ENCODE measurements around the gene GRXCR1.

The GRXCR1 gene

DNA sequence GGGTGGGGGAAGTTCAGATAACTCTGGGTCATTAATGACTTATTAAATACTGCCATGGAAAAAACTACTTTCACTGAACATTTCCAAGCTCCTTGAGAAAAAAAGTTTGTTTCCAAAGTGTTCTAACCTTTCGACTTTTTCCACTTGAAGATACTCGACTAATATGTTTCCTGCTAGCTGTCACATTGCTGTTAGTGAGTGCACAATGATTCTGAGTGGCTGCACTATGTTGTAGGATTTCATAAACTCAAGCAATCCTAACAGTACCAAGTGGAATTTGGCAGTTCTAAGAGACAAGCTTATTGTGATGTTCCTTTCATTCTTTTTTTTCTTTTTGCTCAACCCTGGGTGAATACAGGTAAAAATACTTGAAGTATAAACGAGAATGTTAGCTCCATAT, 33.4 kb downstream of the GRXCR1 start:
- no peak for DNase-seq (ENCODE audit: extremely low read depth in 1 of 2, low read depth in 1 of 2)

DNA sequence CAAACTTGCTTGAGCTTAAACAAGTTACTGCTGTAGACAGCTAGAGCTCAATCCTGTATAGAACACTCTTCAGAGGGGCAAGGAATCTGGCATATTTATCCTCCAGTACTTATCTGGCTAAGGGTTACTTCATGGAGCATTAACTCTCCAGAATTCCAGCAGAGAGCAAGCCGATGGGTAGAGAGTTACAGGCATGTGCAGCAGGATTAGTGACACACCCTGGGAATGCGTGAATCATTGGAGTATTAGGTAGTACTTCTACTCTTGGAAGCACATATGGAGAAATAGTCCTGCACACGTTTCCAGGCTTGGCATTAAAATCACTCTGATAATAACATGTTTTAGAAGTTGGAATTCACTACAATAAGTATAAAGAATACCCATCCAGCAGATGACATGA, 35.4 kb downstream of the GRXCR1 start:
- no peak for DNase-seq (ENCODE audit: extremely low read depth in 1 of 2, low read depth in 1 of 2)

DNA sequence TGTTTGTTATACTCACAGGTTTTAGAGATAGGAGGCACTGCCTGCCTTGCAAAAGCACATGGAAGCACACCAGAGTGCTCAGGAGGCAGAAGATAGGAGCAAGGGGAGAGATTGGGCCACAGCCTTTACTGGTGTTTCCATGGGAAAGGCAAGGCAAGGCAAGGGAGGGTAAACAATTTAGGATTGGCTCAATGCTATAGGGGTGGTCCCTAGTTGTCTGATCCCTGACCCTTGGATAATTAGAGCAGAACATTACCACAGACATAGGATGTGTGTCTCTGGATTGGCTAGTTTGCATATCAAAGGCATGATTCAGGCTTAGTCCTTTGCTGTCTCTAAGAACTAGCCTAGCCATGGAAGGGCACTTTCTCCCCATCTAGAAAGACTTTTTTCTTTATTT, 36.1 kb downstream of the GRXCR1 start:
- DNase-seq (ENCODE audit: extremely low read depth in 1 of 2, low read depth in 1 of 2) = no peak

DNA sequence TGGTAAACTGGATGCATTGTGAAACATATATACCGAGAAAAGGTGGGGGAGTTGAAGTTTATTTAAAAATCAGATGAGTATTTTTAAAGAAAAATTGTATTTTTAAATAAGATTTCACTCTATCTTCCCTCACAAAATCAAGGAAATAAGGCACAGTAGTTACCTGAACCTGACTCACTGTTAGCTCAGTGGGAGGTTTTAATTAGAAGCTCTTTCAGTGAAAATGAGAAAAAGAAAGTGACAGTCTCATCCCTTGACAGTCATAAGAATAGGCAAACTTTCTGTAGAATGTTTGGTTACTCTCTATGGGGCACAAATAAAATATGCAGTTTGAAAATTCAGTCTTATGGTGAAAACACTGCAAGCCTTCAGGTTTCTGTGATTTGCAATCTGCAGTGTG, 49.7 kb downstream of the GRXCR1 start:
- DNase-seq (ENCODE audit: extremely low read depth in 1 of 2, low read depth in 1 of 2) = no peak

DNA sequence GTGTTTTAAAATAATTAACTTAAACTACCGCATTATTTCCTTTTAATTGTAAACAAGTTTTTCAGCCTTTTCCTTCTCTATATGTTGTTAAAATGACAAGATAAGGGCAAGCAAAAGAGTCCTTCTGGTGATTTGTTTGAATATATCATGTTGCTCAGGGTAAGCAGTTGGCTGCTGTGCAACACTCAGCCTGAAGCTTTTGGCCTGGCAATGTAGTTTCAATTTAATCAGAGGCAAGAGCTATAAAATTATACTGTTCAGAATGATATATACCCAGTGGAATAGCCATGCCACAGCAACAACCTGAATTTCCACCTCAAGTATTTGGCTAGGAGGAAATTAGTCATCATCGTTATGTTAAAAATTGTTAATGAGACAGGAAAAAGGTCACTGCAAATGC, 53.4 kb downstream of the GRXCR1 start:
- DNase-seq (ENCODE audit: extremely low read depth in 1 of 2, low read depth in 1 of 2) = no peak

DNA sequence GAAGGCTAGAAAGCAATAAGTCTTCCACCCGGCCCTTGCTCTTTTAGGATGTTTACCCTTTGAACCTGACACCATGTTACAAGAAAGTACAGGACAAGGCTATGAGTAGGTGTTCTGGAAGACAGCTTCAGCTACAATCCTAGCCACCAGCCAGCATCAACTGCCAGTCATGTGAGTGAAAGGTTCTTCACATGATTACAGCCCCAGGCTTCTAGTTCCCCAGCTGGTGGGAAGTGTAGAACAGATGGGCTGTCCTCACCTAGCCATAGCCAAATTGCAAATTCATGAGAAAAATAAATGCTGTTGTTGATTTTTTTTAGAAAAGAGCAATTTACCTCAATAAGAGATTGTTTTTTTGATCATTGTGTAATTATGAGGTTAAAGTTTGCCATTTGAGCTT, 60.8 kb downstream of the GRXCR1 start:
- DNase-seq (ENCODE audit: extremely low read depth in 1 of 2, low read depth in 1 of 2) = no peak

DNA sequence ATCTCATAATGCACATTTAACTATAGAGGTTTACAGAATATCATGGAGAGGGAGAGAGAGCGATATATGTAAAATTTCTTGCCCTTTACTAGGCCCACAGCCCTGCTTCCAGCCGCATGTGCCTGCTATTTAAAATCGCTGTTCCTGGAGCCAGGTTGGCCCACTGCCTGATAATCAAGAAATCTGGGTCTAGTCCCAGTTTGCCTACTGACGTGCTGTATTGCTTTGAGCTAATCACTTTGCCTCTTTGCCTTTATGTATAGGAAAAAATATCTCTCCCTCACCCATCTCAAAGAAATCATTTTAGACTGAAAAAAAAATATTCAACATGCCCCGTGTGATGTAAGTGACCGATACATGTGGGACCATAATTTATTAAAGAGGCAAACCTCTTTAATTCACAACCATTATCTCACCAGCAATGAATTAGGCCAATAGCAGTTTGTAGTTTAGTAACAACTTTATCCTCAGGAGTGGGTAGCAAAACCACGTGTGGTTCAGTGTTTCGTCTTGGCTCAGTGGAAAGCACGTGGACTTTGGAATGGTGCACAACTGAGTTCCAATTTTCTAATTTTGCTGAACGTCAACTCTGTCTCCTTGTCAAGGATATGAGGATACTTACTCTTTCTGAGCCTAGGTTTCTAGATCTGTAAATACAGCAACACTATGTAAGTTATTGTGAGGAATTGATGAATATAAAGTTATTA, 62.6 kb downstream of the GRXCR1 start:
- no peak for DNase-seq (ENCODE audit: extremely low read depth in 1 of 2, low read depth in 1 of 2)

DNA sequence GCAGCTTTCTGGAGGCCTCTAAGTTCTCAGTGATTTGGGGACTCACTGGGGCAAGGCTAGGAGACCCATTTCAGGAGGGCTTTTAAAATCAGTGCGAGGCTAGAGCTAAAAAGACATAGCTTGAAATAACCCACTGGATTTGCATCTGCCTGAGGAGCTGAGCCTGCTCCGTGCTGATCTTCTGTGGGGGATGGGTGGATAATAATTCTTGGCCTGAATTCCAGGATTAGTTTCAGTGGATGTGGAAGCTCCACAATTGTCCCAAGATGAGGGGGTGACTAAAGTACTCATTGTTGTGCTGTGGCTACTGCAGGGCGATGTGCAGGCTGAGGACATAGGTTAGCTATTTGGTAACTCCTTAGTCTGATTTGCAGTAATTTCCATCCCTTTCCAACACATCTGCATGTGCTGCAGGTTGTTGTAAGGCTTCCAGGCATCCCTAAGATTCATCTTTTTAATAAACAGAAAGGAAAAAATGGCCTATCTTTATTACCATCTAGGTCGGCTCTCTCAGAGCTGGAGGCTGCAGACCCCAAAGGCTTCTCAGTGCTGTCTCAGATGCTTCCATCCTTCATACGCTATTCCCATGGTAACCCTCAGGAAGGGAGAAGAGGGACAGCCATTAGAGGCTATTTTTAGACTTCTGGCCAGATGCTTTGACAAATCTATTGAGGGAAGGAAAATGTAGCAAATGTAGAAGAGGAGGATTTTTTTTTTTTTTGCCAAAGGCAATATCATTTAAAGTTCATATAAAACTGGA, 63.4 kb downstream of the GRXCR1 start:
- no peak for DNase-seq (ENCODE audit: extremely low read depth in 1 of 2, low read depth in 1 of 2)

DNA sequence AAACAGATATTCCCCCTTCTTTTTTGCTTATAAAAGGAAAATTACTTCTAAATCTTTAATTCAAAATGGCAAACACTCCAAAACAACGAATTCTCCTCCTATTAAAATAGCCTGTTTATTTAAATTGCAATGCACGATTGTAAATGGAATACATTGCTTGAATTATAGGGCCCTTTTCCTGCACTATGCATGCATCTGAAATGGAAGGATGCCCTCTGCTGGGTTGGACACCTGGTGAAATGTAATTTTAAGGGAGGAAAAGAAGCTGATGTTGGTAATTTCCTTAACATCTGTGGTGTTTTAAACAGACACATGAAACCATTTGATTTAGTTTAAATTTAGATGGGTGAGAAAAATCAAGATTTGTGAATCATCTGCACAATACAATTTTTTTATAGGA, 72.8 kb downstream of the GRXCR1 start:
- DNase-seq (ENCODE audit: extremely low read depth in 1 of 2, low read depth in 1 of 2) = no peak

DNA sequence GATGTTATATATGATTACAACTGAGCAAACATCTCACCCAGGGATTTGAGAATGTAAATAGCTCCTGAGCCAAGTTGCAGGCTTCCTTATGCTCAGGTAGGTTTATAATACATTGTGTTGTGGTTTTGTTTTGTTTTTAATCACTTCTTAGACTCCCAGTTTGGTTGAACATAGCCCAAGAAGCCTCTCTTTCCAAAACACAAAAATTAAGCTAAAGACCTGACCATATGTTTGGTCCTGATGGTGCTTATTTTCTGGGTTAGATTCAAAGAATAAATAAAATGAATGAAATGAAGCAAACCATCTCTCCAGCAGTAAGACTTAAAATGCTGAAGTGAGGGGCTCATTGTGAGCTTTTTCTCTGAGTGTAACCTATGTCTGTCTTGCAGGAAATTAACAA, 93.5 kb downstream of the GRXCR1 start:
- no peak for DNase-seq (ENCODE audit: extremely low read depth in 1 of 2, low read depth in 1 of 2)

DNA sequence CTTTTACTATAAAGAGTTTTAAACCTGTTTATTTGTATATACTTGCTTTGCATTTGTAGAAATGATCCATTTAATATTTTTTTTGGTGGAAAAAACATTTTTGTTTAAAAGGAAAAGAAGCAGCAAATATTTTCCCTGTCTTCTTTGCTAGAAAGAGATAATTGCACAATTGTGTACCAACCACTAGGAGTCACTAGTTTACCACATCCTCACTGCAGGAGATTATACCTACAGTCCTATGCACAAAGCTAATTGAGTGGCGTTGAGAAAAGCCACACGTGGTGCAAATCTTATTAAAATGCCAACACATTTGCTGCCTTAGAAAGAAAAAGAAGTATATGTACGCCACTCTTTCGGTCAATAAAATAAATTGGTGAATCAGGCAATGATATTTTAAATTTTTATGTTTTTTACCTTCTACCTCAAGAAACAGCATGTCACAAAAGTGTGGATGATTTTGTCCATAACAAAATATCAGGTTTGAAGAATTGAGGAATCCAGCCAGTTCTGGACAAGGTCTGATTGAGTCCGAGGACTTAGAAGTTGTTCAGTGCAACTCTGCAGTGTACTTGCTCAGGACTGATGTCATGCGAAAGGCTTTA, 102.9 kb downstream of the GRXCR1 start:
- DNase-seq (ENCODE audit: extremely low read depth in 1 of 2, low read depth in 1 of 2) = no peak

DNA sequence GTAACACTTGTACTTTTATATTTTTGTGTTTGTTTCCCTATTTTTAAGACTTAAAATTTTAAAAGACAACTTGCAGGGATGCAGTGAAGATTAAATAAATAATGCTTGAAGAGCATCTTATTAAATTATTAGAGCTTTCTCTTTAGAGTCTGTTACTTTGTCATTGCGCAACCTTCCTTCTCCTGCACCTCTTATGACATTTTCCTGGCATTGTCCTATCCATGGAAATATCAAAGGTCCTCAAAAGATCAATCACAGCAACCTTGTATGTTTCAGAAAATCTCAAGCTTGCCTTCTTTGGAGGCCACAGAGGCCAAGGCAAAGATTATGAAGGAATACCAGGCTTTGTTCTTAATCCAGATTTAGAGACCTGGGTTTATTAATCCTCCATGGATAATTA, 116.3 kb downstream of the GRXCR1 start:
- no peak for DNase-seq (ENCODE audit: extremely low read depth in 1 of 2, low read depth in 1 of 2)

DNA sequence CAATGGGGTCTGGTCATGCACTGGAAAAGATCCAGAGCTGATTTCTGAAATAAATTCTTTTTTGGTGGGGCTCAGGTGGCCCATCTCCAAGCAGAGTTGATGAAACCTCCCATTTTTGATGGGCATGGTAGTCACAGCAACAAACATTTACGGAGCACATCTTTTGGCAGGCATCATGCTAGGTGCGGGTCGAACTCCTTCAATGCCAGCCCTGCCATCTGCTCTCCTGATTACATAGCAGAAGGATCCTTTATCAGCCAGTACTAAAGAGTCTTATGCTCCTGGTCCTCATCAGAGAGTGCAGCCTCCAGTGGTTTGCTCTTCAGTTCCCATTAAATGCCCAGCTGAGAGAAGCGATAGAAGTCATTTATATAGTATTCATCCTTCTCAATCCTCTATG, 121.7 kb downstream of the GRXCR1 start:
- no peak for DNase-seq (ENCODE audit: extremely low read depth in 1 of 2, low read depth in 1 of 2)

DNA sequence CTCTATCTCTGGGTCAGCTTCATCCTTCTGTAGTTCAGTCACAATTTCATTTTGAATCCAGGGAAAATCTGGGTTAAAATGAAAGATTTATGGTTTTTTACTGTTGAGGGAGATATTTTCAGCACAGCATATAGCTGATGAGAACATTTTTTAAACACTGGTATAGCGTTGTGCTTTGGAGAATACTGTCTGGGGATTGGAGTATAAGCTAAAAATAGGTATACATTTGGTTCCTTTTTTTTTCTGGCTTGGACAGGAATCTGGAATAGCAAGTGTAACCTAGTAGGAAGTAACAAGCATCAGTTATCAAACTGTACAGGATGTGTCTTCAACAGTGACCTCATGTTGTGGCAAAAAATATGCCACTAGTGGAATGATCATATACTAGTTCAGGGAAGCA, 149.1 kb downstream of the GRXCR1 start:
- DNase-seq (ENCODE audit: extremely low read depth in 1 of 2, low read depth in 1 of 2) = no peak

DNA sequence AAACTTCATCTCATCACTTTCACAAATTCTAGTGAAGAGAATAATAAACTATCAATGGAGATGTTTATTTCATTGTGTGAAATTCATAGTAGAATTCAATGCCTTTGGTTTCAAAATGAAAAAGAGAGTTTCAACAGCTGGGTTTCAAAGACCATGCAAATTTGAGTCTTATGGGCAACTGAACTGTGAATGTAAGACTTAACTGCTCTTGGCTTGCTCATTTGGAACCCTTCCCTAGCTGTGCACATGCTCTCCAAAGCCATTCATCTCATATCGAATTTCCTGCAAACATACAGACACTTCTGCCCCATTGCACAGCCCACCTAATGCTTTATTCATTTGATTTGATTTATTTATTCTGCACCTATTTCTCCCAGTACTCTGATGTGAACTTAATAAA, 154.5 kb downstream of the GRXCR1 start:
- DNase-seq (ENCODE audit: extremely low read depth in 1 of 2, low read depth in 1 of 2) = no peak

DNA sequence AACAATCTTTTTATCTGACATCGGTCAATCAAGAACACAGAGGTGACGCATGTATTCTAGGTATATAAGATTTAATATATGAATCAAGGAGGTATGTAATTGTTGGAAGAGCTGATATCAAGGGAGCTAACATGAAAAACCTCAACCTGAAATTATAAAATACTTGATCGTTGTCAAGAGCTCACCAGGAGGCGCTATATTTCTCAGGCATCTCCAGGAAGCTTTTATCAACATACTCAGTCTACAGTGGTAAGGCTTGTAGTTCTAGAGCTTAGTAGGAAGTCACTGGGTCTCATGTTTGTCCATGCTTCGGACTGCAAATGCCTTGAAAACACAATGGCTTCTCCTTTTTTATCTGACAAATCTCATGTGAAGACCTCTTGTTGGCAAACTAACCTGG, 156.1 kb downstream of the GRXCR1 start:
- no peak for DNase-seq (ENCODE audit: extremely low read depth in 1 of 2, low read depth in 1 of 2)

DNA sequence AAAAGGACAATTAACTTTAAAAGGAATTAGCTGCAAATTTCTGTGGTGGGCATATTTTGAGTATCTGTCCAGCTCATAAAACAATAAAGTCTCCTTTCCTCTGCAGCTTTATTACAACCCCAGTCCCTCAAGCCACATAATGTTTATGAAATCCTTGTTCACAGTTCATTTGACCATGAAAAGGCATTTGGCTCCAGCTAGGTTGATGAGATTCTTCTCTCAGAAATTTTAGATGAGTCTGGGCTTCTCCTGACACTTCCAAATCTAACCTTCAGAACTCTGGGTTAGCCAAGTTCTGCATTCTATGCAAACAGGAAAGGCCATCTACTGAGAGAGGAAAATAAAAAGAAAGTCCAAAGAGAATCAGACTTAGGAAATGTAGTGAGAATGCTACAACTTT, 156.8 kb downstream of the GRXCR1 start:
- no peak for DNase-seq (ENCODE audit: extremely low read depth in 1 of 2, low read depth in 1 of 2)

DNA sequence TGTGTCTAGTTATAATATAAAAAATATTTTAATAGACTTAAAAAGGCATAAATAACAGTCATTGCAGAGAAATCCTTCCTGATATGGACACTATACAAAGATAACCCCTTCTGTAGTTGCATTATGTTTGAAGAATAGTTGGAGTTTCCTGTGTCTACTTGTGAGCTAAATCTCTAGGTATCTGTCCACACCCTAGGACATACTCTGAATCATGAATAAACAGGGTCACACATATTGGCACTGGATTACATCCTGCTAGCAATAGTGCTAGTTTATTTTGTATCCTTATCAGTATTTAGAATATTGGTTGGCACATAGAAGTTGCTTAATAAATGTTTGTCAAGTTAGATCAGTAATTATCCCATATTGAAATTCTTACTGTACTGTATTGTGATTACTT, 173.9 kb downstream of the GRXCR1 start:
- DNase-seq (ENCODE audit: extremely low read depth in 1 of 2, low read depth in 1 of 2) = no peak

DNA sequence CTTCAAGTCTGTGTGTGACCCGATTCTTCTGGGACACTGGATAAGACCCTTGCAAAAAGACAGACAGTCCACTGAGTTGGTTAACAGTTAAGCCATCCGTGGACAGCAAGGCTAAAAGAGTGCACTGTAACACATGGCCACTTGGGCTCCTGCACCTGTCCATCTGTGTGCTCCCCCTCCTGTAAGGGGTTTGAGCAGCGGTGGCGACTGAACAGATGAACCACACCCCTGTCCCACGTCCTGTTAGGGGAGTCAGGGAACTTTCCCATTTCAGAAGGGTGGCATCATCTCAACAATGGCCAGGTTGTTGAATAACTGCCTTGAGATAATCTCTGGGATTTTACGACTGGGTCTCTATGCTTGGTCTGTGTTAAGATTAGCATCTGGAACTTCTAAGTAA, 178.6 kb downstream of the GRXCR1 start:
- no peak for DNase-seq (ENCODE audit: extremely low read depth in 1 of 2, low read depth in 1 of 2)

Measured in activated CD8-positive, alpha-beta memory T cell treated with anti-CD3 and anti-CD28 coated beads for 1 hour (primary cell).